ENCODE measurements around the gene ANKRD37.

GRCh38 chr4:185445209-185445608, 48.6 kb downstream of the ANKRD37 start:
- TF ChIP-seq EZH2 (IDR thresholded peaks at IDR 0.05; ENCODE audit: borderline replicate concordance, low read depth, low read length, severe bottlenecking) (no peak), CTCF (IDR thresholded peaks at IDR 0.05; ENCODE audit: extremely low read depth in 1 of 2, insufficient read depth in 1 of 2, low read depth in 1 of 2, low read length in 2 of 2) (no peak), MYC (IDR thresholded peaks at IDR 0.05; ENCODE audit: low read depth, low read length) (no peak), POLR2AphosphoS5 (IDR thresholded peaks at IDR 0.05; ENCODE audit: insufficient read depth, low read depth, low read length) (no peak), JUN (IDR thresholded peaks at IDR 0.05; ENCODE audit: borderline replicate concordance, insufficient read depth, insufficient read length, low read depth) (no peak)
